Non-pigmented ciliary epithelial cell (primary cell): ENCODE measurements around the gene KRT73.

Experiments
- DNase-seq: peaks from one replicate; pipeline ENCODE4 v3.0.0-alpha.2; 2010; ENCODE audit warnings: low read depth

Gene KRT73

DNA sequence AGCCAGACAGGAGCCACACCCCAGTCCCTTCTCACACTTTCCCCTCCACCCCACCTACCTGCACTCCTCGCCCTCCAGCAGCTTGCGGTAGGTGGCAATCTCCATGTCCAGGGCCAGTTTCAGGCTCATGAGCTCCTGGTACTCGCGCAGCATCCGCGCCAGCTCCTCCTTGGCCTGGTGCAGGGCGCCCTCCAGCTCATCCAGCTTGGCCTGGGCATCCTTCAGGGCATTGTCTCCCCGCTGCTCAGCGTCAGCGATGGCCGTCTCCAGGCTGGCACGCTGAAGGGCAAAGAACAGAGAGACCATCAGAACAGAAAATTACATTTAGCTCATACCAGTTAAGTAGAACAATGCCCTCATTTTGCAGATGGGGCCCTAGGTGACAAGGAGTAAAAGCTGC, 50.2 kb downstream of the KRT73 start:
- DNase-seq = no peak

DNA sequence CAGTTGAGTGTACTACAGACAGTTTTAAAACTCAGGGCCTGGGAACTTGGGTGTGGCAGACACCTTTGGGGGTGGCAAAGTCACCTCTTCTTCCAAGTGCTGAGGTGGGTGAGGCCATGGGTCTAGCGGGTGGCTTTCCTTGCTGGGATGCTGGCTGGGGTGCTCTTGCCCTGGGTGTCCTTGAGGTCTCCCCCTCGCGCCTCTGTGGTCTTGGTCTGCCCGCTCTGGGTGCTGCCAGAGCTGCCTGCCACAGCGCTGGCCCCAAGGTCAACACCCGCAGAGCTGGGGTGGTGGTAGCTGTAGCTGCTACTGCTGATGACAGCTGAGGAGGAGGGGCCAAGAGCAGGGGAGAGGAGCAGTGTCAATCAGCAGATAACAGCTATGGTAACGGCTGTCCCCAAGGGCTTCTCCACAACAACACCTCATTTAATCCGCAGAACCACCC, 51.5 kb downstream of the KRT73 start:
- no peak for DNase-seq

DNA sequence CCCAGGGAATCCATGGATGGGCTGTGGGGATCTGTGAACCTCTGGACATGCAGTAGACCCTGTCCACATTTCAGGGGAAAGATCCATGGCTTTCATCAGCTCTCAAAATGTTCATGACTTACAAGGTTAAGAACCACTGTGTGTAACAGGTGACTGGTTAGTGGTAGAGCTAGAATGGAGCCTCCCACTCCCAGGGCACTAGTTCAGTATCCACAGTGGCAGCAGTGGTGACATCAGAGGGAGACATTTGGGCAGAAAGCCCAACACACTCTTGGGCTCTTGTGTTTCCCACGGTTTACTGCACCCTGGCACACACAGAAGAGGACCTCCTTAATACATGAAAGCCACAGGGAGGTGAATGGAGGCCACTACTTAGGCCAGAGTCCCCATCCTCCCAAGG, 53.8 kb downstream of the KRT73 start:
- no peak for DNase-seq

- DNase-seq = no peak
Observed at GRCh38 chr12:52561880-52562449, 56.4 kb downstream of the KRT73 start.

- DNase-seq = no peak
Observed at GRCh38 chr12:52559979-52560378, 58.4 kb downstream of the KRT73 start.

- no peak for DNase-seq
Observed at GRCh38 chr12:52558781-52559445, 59.4 kb downstream of the KRT73 start.
